Measurements from ENCODE around the gene ARRDC1.
"Not testable (repeated sequence)": the region's sequence is repeated elsewhere in the genome, so short reads cannot be mapped to it uniquely, and the experiment has no call there.

- TF ChIP-seq POLR2AphosphoS5 (IDR thresholded peaks at IDR 0.05; ENCODE audit: low read depth, low read length); CTCF (IDR thresholded peaks at IDR 0.05); SIN3A (IDR thresholded peaks at IDR 0.05; ENCODE audit: borderline replicate concordance, insufficient read depth, low read depth, low read length); TCF7L2 (IDR thresholded peaks at IDR 0.05; ENCODE audit: low read depth, low read length): not testable (repeated sequence)
Observed at GRCh38 chr9:137596577-137596976, 8.9 kb upstream of the ARRDC1 start.
